ENCODE data around the gene SPATA1.

- TF ChIP-seq EP300 (conservative IDR thresholded peaks at IDR 0.05; ENCODE audit: poor library complexity, severe bottlenecking) (no peak), TAF1 (IDR thresholded peaks at IDR 0.05; ENCODE audit: low read depth) (no peak), RAD21 (conservative IDR thresholded peaks at IDR 0.05) (no peak), CTCF (IDR thresholded peaks at IDR 0.05; ENCODE audit: poor library complexity, severe bottlenecking) (no peak), EZH2 (IDR thresholded peaks at IDR 0.05; ENCODE audit: borderline replicate concordance, insufficient read depth, low read length, poor library complexity, severe bottlenecking) (no peak), POLR2AphosphoS5 (IDR thresholded peaks at IDR 0.05) (no peak), REST (IDR thresholded peaks at IDR 0.05; ENCODE audit: borderline replicate concordance) (no peak)
Measured at GRCh38 chr1:84611091-84611490, 104.9 kb downstream of the SPATA1 start.

Measured in neural cell (in vitro differentiated cells).